HG02943 (cell line): ENCODE data around the gene ABCF2.

Experiments
- ATAC-seq: cut with Tn5 transposase; IDR thresholded peaks from one replicate; pipeline ENCODE4 v1.9.1; 2021; ENCODE audit warnings: mild to moderate bottlenecking, low read depth, moderate library complexity; ENCODE audit not compliant: unreplicated experiment

ABCF2 gene

GRCh38 chr7:151242159-151243044 is 15.4 kb upstream of the ABCF2 start:
- ATAC-seq = no peak

- no peak for ATAC-seq
Measured at GRCh38 chr7:151241755-151242096, 14.7 kb upstream of the ABCF2 start.

- no peak for ATAC-seq
Measured at GRCh38 chr7:151240942-151241754, 14.1 kb upstream of the ABCF2 start.

DNA sequence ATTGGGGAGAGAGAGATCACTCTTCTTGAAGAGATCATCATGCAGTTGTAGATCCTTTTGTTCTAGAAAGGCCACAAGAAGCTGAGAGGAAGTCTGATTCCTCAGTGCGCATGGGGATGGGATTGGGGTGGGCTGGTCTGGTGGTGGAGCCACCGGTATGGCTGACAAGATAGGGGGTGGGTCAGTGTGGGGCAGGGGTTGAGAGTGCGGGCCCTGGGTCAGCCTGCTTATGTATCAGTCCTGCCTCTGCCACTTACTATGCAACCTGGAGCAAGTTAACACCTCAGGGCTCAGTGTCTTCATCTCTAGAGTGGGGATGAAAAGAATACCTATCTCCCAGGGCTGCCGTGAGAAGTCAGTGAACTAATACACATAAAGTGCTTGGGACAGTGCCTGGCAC is 13.5 kb upstream of the ABCF2 start:
- ATAC-seq = no peak

- no peak for ATAC-seq
Measured at GRCh38 chr7:151239837-151240459, 12.9 kb upstream of the ABCF2 start.

GRCh38 chr7:151238924-151239836 is 12.2 kb upstream of the ABCF2 start:
- no peak for ATAC-seq

DNA sequence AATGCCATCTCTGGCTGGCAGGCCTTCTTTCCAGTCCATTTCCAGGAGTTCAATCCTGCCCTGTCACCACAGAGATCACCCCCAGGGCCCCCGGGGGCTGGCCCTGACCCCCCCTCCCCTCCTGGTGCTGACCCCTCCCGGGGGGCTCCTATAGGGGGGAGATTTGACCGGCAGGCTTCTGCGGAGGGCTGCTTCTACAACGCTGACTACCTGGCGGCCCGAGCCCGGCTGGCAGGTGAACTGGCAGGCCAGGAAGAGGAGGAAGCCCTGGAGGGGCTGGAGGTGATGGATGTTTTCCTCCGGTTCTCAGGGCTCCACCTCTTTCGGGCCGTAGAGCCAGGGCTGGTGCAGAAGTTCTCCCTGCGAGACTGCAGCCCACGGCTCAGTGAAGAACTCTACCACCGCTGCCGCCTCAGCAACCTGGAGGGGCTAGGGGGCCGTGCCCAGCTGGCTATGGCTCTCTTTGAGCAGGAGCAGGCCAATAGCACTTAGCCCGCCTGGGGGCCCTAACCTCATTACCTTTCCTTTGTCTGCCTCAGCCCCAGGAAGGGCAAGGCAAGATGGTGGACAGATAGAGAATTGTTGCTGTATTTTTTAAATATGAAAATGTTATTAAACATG is 11.3 kb upstream of the ABCF2 start:
- ATAC-seq = no peak

DNA sequence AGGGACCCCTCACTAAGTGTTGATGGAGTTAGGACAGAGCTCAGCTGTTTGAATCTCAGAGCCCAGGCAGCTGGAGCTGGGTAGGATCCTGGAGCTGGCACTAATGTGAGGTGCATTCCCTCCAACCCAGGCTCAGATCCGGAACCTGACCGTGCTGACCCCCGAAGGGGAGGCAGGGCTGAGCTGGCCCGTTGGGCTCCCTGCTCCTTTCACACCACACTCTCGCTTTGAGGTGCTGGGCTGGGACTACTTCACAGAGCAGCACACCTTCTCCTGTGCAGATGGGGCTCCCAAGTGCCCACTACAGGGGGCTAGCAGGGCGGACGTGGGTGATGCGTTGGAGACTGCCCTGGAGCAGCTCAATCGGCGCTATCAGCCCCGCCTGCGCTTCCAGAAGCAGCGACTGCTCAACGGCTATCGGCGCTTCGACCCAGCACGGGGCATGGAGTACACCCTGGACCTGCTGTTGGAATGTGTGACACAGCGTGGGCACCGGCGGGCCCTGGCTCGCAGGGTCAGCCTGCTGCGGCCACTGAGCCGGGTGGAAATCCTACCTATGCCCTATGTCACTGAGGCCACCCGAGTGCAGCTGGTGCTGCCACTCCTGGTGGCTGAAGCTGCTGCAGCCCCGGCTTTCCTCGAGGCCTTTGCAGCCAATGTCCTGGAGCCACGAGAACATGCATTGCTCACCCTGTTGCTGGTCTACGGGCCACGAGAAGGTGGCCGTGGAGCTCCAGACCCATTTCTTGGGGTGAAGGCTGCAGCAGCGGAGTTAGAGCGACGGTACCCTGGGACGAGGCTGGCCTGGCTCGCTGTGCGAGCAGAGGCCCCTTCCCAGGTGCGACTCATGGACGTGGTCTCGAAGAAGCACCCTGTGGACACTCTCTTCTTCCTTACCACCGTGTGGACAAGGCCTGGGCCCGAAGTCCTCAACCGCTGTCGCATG is 10.5 kb upstream of the ABCF2 start:
- no peak for ATAC-seq

GRCh38 chr7:151236406-151236805 is 9.4 kb upstream of the ABCF2 start:
- no peak for ATAC-seq

GRCh38 chr7:151235091-151235787 is 8.2 kb upstream of the ABCF2 start:
- ATAC-seq = no peak

- ATAC-seq = no peak
Measured at GRCh38 chr7:151233804-151234203, 6.8 kb upstream of the ABCF2 start.

DNA sequence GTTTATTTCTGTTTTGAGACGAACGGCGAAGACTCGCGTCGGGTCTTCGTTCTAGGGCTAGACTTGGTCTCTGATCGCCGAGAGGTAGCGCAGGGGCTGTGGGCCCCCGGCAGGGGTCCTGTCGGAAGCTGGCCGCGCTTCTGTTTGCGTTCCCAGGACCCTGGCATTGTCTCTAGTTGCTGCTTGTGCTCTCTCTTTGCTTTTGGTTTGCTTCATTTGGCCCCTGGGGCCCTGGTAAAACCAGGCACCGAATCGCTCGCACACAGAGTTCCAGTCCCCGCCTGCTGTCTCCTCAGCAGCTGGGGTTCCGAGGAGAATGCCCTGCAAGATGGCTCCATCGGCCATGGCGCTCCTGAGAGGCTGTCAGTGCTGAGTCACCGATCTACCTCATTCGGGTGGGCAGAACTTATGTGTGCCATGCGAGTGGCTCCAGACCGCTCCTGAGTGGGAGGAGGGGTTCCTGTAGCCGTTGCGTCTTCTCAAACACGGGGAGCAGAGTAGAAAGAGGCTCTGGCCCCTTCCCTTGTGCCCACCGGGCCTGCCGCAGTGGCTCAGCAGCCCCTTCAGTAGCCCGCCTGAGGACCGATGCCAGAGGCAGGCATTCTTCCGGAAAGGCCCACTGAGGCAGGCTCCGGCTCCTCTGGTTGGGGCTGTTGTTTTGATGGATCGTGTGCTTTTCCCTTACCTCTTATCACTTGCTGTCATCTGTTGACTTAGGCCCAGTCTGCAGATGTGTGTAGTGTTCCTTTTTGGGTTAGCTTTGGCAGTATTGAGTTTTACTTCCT is 6.1 kb upstream of the ABCF2 start:
- ATAC-seq = no peak

- peak; percentile 96 for ATAC-seq
Measured at GRCh38 chr7:151232091-151232916, 5.3 kb upstream of the ABCF2 start, which contains the start of gene CHPF2. CHPF2 (plus strand) TSS chr7:151232483; CDS start chr7:151234012, 1,529 bp downstream.

GRCh38 chr7:151231080-151231479 is 4.1 kb upstream of the ABCF2 start:
- ATAC-seq = no peak

DNA sequence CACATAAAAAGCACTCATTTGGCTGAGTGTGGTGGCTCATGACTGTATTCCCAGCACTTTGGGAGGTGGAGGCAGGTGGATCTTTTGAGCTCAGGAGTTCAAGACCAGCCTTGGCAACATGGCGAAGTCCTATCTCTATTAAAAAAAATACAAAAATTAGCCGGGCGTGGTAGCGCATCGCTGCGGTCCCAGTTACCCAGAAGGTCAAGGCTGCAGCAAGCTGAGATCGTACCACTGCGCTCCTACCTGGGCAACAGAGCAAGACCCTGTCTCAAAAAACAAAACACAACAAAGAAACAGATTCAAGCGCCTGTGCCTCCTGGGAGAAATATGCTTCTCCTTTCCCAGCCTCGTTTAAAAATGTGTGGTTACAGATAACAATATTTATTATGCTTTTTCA is 2.2 kb upstream of the ABCF2 start:
- ATAC-seq = no peak
